ENCODE data around the gene ZDHHC16. TPM values are rescaled to one million over a fixed set of nuclear protein-coding genes. Genes with fewer than 3 reads are reported as not detected.

Gene ZDHHC16
- total RNA-seq, 4 donors from 2014 or later, result 12.1 to 21.8 (median 16.1) TPM

DNA sequence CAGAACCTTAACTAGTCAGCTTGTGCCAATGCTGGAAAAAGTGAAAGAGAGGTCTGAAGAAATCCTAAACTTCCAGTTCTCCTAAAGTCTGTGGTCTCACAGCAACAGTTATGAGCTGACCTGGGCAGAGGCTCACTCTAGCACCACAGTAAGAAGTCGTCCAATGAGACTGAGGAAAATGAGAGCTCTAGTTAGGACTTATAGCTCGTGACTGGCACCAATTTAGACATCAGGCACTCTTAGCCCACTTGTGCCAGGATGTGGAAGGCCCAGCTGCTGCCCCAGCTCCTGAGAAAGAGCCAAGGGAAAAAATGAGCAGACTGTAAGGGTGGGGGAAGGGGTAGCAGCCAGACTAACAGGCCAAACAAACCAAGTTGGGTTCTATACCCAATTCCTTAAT, 44.6 kb downstream of the ZDHHC16 start:
- intact Hi-C loops (cut with DNase I; ENCODE audit: low total_unique reads), result no loop called here
- TF ChIP-seq, protein P1, sequence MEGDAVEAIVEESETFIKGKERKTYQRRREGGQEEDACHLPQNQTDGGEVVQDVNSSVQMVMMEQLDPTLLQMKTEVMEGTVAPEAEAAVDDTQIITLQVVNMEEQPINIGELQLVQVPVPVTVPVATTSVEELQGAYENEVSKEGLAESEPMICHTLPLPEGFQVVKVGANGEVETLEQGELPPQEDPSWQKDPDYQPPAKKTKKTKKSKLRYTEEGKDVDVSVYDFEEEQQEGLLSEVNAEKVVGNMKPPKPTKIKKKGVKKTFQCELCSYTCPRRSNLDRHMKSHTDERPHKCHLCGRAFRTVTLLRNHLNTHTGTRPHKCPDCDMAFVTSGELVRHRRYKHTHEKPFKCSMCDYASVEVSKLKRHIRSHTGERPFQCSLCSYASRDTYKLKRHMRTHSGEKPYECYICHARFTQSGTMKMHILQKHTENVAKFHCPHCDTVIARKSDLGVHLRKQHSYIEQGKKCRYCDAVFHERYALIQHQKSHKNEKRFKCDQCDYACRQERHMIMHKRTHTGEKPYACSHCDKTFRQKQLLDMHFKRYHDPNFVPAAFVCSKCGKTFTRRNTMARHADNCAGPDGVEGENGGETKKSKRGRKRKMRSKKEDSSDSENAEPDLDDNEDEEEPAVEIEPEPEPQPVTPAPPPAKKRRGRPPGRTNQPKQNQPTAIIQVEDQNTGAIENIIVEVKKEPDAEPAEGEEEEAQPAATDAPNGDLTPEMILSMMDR (IDR thresholded peaks at IDR 0.05), result no peak
- no peak for TF ChIP-seq POLR2A (IDR thresholded peaks at IDR 0.05)
- DNase-seq (ENCODE audit: low spot score in 2 of 2), result peak in 1 of 2 donors; percentile 37
- no peak overlapping the region for H3K4me3 ChIP-seq (ENCODE audit: low read depth, poor library complexity, severe bottlenecking)
- 49 to 61% methylated on average over 2 of the region's 2 CpGs for WGBS, 2 donors

DNA sequence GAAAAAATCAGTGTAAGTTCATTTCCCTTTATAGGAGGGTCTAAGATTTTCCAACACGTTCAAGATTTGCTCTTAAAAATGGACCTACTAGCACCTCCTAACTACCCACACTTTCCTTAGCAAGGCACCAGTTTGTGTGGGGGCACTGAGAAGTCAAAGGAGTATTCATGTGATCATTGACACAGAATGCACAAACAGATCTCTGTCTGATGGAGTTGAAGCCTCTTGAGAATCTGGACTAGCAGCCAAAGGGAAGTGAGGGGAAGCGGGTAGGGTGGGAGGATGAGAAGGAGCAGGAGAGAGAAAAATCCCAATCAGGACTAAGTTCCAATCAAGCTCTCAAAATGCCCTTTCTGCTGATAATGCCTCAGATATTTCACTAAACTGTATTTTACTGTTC, 48.2 kb downstream of the ZDHHC16 start:
- TF ChIP-seq POLR2A (IDR thresholded peaks at IDR 0.05), result no peak
- TF ChIP-seq, protein P1 (IDR thresholded peaks at IDR 0.05), result no peak
- H3K4me3 ChIP-seq (ENCODE audit: low read depth, poor library complexity, severe bottlenecking), result no peak overlapping the region
- 28 to 33% methylated on average over 2 of the region's 2 CpGs for WGBS, 2 donors
- DNase-seq (ENCODE audit: low spot score in 2 of 2), result no peak
- intact Hi-C loops (cut with DNase I; ENCODE audit: low total_unique reads), result no loop called here

DNA sequence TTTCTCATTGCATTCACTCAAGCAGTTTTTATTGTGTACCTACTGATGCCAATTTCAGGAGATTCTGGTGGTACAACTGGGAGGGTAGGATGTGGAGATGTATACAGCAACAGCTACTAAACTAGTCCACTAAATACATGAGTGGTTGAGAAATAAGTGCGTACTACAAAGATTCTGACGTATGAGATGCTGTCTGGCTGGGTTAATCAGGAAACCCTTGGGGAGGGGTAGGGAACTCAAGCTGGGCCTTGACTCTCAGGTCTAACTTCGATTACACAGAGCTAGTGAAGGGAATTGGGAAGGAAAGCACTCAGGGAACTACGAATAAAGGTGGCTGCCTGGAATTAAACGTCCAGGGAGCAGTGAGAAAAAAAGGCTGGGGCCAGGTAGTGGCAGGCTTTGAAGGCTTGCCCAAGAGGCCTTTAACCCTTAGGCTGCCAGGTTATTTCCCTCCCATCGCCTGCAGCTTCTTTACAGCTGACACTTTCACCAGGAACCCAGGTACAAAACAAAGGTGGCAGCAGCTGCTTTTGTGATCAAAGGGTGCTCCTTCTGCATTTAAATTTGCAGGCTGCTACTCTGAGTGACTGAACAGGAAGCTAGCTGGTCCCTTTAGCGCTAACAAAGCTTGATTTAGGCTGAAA, 49.0 kb downstream of the ZDHHC16 start:
- WGBS, 2 donors, result 31 to 35% methylated on average over 7 of the region's 7 CpGs
- no peak overlapping the region for H3K4me3 ChIP-seq (ENCODE audit: low read depth, poor library complexity, severe bottlenecking)
- intact Hi-C loops (cut with DNase I; ENCODE audit: low total_unique reads), result no loop called here
- DNase-seq (ENCODE audit: low spot score in 2 of 2), result no peak
- TF ChIP-seq, protein P1 (IDR thresholded peaks at IDR 0.05), result no peak
- no peak for TF ChIP-seq POLR2A (IDR thresholded peaks at IDR 0.05)

DNA sequence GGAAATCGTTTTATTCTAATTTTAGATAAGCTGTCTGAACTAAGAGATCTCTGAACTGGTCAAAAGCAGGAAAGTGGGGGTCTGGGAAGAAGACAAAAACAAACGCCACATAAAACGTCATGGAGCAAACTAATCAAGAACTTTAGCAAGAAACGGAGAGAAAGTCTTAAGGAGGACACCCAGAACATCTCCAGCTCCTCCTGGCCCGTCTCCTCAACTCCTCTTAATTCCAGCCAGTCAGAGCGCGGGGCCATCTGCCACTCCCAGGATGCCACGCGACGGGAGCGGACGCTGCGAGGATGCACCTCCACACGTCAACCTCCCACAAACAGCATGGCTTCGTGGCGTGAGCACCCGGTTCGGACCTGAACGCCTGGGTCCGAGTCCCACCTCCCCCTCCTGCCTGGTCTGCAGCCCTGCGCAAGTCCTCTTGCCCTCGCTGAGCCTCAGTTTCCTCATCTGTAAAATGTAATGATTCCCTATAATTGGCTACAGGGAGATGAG, 51.6 kb downstream of the ZDHHC16 start:
- TF ChIP-seq POLR2A (IDR thresholded peaks at IDR 0.05), result no peak
- TF ChIP-seq, protein P1 (IDR thresholded peaks at IDR 0.05), result no peak
- H3K4me3 ChIP-seq (ENCODE audit: low read depth, poor library complexity, severe bottlenecking), result peak overlapping the region; percentile 96
- DNase-seq (ENCODE audit: low spot score in 2 of 2), result peak; percentile 75 to 96
- intact Hi-C loops (cut with DNase I; ENCODE audit: low total_unique reads), result no loop called here
- 0 to 1% methylated on average over 22 of the region's 22 CpGs for WGBS, 2 donors

DNA sequence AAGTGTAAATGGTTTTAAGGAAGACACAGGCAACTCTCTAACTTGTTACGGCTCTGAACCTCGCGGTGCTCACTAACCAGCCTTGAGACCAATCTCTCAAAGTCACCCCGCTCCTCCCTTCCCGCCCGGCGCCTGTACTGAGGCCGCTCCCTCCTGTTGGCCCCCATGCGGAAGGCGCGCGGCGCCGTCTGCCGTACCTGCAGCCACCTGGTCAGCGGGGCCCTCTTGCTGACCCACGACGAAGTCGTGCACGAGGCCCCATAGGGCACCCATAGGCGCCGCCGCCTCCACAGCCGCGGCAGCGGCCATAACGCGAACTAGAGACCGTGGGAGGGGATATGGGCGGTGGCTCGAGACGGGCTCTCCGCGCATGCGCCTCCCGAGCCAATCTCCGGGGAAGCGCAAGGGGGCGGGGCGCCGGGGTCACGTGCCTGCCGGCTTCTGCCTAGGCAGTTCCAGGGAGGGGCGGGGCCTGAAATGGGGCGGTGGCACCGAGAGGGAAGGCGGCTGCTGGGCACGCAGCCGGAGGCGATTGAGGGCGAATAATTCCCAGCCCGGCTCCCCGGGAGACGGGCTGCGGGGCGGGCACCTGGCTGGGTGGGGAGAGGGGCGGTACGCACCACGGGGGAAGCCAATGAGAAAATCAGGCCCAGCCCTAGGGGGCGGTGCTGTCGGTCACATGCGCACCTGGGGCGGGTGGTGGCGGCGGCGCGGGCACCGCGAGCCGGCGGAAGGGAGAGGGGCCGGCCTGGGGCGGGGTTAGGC, 52.3 kb downstream of the ZDHHC16 start, which contains the start of gene MMS19:
TSS of gene MMS19 (minus strand) at position 347 of the 765 bp plus-strand sequence. CDS start at position 309, 38 bp downstream.
- no peak for TF ChIP-seq POLR2A (IDR thresholded peaks at IDR 0.05)
- TF ChIP-seq, protein P1 (IDR thresholded peaks at IDR 0.05), result no peak
- 0 to 1% methylated on average over 29 to 50 of the region's 73 CpGs for WGBS, 2 donors
- intact Hi-C loops (cut with DNase I; ENCODE audit: low total_unique reads), result no loop called here
- peak; percentile 99 to 100 for DNase-seq (ENCODE audit: low spot score in 2 of 2)
- peak within 1 kb of the TSS; percentile 96 for H3K4me3 ChIP-seq (ENCODE audit: low read depth, poor library complexity, severe bottlenecking)

Data from lower leg skin (tissue), 4 donors.